SKM-1 (cell line): ENCODE data around the gene MRPL1.
"Not testable (repeated sequence)": the region's sequence is repeated elsewhere in the genome, so short reads cannot be mapped to it uniquely, and the experiment has no call there.

ENCODE experiments used
- DNase-seq: peaks from one replicate; lab custom pipeline; 2025; ENCODE audit not compliant: unreplicated experiment; lab: John Stamatoyannopoulos, UW

MRPL1 gene

DNA sequence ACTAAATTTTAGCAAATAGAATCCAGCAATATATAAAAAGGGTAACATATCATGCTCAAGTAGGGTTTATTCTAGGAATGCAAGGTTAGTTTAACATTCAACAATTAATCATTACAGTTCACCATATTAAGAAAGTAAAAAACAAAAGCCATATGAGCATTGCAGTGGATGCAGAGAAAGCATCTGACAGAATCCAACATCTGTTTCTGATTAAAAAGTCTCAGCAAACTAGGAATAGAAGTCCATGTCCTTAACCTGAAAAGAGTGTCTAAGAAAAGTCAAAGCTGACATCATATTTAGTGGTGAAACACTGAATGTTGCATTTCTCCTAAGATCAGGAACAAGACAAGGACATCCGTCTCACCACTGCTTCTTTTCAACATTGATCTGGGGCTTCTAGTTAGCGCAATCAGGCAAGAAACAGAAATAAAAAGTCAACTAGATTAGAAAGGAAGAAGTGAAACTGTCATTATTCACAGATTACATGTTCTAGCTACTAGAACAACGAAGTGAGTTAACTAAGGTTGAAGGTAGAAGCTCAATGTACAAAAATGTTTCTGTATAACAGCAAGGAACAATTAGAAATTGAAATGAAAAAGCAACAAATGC is 49.3 kb downstream of the MRPL1 start:
- DNase-seq = peak; percentile 11

- no peak for DNase-seq
Measured at GRCh38 chr4:77913348-77913747, 50.7 kb downstream of the MRPL1 start.

DNA sequence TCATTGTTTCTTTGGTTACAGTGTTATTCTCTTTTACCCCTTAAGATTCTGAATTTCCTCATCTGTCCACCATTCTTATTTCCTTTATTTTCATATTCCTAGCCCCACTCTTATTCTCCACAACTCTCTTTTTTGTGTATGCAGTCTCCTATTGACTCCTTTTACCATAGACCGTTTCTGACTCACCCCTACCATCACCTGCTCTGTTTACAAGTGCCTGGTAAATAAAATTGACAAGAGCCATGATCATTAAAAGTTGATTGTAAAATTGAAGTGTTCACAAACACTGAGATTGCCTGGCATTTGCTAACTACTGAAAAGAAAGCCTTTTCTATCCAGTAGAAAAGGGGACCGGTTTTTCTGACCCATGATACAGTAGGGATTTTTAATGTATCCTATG is 54.4 kb downstream of the MRPL1 start:
- no peak for DNase-seq

- DNase-seq = no peak
Measured at GRCh38 chr4:77917601-77918000, 55.0 kb downstream of the MRPL1 start.

DNA sequence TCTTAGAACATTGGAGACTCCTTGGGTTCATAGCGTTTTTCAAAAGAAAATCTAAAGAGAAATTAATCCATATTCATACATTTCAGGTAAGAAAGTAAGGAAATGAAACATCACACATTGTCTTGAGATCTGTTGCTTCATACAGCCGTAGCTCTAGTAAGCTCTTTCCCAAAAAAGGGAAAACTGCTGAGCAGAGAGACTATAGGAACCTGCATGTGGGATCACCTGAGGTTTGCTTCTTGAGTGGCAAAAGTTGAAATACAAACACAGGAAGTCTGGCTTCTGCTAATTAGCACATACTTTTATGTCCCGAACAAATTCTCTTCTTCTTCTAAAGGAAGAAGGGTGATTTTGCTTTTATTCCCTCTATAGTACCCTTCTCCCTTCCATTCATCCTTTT is 57.7 kb downstream of the MRPL1 start:
- DNase-seq = no peak

GRCh38 chr4:77921701-77922100 is 59.1 kb downstream of the MRPL1 start:
- no peak for DNase-seq

DNA sequence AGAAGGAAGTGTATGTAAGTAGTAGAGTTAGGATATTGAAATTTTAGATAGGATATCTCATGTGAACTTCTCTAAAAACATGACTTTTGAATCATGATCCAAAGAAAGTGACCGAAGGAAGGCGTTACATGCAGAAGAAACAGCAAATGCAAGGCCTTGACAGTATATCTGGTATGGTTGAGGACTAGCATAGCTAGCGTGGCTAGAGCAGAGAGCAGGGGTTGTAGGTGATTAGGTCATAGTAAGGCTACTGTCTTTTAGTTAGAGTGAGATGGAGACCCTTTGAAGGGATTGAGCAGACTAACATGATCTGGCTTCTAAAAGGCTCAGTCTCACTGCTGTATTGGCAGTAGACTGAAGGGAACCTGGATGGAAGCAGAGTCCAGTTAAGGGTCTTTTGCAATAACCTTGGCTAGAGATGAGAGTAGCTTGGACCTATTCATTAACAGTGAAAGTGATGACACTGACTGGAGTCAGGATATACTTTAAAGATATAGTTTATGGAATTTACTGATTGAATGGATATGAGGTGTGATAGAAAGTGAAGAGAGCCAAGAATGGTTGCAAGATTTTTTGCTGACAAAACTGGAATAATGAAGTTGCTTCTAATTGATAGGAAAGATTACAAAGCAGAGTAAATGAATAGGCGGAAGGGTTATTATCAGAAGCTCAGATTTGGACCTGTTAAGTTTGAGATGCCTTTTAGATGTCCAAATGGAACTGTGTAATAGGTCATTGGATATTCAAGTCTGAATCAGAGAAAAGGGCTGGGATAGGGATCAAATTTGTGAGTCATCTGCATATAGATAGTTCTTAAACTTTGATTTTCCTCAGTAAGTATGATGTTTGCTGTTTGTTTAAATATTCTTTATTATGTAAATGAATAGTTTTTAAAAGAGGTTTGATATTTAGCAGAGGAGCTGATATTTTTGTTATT is 59.8 kb downstream of the MRPL1 start:
- no peak for DNase-seq

DNA sequence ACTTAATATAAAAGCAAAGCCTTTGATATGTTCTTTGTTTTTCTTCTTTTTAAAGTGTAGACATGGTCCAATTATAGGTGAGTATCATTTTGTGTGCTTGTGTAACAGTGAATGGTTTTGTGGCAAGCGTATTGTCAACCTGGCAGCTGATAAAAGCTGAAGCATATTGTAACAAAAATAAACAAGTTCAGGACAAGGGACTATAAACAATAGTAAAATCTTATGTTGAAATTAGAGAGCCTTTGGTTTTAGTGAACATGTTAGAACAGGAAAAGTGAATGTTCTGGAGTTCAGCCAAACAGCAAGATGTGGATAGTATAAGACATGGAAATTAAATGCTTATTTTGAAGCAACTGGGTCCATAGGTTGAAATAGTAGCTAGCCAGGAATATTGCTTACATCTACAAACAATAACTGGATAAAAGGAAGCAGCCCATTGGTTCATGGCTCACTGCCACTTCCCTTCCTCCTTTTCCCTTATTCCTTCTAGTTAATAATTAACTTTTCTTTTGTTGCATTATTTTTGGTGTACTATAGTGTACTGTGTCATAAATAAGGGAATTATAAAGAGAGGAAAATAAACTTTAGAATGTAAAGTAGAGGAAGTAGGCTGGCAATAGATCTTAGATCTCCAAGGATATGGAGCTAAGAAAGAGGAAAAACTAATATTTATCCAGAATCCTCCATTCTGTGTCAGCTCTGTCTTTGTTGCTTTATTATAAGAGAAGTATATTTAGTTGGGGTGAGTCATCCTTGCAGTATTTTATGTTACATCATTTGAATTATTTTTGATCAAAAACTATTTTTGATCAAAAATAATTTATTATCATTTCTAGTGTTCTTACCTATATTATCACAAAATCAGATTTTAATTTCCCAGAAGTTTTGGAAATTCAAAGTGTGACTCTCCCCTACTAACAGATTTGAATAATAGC is 65.6 kb downstream of the MRPL1 start:
- DNase-seq = no peak

GRCh38 chr4:77930154-77930639 is 67.6 kb downstream of the MRPL1 start:
- no peak for DNase-seq

GRCh38 chr4:77930876-77931275 is 68.2 kb downstream of the MRPL1 start:
- no peak for DNase-seq

DNA sequence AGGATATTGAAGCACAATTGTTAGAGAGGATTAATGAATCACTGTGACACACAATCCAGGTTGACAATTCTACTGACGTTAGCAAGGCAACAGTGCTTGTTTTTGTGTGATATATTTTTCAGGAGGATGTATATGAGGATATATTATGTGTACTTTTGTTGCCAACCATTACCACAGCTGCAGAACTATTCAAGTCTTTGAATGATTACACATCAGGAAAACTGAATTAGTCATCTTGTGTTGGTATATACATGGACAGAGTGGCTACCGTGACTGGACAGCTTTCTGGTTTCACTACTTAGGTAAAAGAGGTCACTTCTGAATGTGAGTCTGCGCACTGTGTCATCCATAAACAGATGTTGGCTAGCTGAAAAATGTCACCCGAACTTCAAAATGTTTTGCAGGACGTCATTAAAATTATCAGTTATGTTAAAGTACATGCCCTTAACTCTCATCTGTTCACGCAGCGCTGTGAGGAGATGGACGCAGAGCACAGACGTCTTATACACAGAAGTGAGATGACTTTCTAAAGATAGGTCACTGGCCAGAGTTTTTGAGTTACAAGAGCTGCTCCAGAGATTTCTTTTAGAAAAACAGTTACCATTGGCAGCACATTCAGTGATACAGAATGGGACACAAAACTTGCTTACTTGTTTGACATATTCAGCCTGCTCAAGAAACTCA is 69.0 kb downstream of the MRPL1 start:
- no peak for DNase-seq

DNA sequence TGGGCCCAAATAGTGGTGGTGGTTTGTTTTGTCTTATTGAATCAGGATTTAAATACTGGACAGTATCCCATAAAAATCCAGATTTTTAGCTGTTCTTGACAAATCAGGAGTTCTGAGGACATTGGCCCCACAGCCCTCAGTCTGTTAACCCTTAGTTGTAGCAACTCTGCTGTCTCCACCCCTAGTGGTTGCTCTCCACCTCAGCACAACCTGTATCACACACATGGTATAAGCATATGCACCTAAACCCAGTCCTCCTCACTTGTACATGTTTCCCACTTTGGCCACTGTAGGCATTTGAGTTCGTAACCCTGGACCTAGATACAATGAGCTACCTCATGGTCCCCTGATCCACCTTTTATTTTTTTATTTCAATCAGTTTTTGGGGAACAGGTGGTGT is 75.9 kb downstream of the MRPL1 start:
- DNase-seq = no peak

GRCh38 chr4:77945929-77946328 is 83.3 kb downstream of the MRPL1 start:
- DNase-seq = not testable (repeated sequence)

GRCh38 chr4:77950203-77950602 is 87.6 kb downstream of the MRPL1 start:
- no peak for DNase-seq

DNA sequence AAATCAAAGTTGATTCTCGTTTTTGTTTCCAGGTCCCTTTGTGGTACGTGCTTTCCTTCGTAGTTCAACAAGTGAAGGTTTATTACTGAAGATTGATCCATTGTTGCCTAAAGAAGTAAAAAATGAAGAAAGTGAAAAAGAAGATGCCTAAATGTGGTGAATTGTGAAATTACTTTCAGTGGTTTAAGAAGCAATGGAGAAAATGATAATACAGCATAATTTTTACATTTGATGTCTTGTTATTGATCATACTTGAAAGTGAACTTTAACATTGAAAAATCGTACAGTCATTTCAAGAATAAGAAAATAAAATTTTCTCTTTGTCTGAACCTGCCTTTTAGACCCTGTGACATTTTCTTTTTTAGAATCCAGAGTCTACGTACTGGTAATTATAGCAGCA is 89.8 kb downstream of the MRPL1 start:
- no peak for DNase-seq

DNA sequence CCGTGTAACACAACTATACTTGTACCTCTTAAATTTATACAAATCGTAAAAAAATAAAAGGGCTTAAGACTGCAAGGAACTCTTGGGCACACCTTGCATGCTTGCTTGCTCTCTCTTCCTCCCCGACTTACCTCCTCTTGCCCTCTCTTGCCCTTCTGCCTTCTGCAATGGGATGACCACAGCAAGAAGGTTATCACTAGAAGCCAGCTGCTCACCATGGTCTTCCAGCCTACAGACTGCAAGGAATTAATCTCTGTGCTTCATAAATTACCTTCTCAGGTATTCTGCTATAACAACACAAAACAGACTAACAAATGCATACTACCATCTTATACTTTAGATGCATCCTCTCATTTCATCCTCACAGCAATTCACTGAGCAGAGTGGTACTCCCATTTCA is 92.1 kb downstream of the MRPL1 start:
- DNase-seq = no peak

- DNase-seq = no peak
Measured at GRCh38 chr4:77956917-77957316, 94.3 kb downstream of the MRPL1 start.

GRCh38 chr4:77958897-77959296 is 96.3 kb downstream of the MRPL1 start:
- no peak for DNase-seq

DNA sequence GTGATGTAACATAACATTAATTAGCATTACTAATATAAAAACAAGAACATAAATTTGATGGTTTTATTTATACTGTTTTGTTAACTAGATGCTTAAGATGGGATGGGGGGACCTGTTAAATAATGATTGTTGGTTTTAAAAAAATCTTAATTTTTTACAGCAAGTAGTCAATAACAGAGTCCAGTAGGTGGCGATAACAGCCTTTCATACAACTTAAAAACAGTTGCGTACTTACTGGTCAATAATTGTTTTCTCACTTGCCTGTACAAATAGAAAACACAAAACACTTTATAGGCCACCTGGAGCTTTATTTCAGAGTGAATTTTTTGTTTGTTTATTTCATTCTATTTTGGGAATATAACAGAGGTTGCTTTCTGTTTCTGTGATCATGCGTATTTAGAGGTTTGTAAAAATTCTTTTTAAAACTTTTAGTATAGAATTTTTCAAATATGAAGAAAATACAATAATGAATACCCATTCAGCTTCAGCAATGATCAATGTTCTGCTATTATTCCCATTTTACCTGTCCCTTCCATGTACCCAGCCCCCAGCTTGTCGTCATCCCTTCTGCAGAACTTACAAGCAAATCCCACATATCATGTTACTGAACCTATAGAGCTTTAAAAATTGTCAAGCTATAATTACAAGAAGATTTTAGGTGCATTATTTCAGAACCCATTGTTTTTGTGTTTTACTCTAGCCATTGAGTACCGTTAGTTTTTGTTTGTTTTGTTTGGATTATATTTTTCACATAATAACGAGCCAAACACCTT is 97.1 kb downstream of the MRPL1 start:
- DNase-seq = no peak

DNA sequence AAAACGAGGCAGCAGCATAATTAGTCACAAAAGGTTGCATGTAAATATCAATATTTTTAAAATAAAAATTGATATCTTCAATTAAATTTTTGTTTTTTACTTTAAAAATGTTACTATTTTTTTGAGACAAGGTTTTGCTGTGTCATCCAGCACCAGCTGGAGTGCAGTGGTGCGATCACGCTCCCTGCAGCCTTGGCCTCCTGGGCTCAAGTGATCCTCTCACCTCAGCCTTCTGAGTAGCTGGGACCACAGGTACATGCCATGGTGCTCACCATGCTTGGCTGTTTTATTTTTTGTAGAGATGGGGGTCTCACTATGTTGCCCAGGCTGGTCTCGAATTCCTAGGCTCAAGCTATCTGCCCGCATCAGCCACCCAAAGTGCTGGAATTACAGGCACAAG is 97.7 kb downstream of the MRPL1 start:
- DNase-seq = no peak
